ENCODE results near the gene CBY1. TPM values are rescaled to one million over a fixed set of nuclear protein-coding genes. Genes with fewer than 3 reads are reported as not detected.
A peak's percentile ranks its signal among the peaks of the same experiment; 100 is the strongest.

CBY1 gene
- total and polyA plus RNA-seq, 9 of the 15 experiments (the other 6 are each of a cell fraction or from before 2014, with no cell fraction given): 5.7 to 19.7 (median 10.8) TPM

DNA sequence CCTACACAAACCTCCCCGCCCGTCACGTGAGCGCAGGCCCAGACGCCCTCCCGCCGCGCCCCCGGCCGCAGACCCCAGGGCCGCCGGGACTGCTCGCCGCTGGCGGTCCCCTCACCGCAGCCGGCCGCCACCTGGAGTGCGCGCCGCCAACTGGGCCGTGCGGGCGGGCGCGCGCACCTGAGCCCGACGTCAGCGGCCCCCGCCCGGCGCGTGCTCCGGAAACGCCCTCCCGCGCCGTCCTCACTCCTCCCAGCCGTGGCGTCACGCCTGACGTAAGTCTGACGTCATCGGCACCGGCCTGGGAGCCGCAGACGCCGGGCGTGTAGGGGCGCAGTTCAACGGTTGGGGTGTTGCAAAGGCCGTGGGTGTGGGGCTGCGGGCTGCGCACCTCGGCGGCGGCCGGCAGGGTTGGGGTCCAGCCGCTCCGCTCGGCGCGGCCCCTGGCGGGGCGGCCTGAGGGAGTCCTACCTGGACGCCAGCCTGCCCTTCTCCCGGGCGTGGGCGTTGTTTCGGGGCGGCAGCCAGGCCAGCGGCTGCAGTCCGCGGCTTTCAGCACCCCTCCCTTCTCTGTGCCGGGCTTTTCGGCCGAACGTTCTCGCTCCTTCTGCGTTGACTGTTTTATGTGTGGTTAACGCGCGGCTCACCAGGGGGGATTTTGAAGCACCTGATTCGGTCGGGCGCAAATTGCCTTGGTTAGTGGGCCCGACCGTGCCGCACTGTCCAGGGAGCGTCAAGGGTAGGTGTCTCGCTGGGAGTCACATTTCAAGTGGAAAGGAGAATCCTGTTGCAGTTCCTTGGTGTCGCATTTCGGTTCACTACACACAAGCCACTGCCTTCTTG, 44.6 kb downstream of the CBY1 start, which contains the start of gene JOSD1 (continued):
- TF ChIP-seq, protein P1, sequence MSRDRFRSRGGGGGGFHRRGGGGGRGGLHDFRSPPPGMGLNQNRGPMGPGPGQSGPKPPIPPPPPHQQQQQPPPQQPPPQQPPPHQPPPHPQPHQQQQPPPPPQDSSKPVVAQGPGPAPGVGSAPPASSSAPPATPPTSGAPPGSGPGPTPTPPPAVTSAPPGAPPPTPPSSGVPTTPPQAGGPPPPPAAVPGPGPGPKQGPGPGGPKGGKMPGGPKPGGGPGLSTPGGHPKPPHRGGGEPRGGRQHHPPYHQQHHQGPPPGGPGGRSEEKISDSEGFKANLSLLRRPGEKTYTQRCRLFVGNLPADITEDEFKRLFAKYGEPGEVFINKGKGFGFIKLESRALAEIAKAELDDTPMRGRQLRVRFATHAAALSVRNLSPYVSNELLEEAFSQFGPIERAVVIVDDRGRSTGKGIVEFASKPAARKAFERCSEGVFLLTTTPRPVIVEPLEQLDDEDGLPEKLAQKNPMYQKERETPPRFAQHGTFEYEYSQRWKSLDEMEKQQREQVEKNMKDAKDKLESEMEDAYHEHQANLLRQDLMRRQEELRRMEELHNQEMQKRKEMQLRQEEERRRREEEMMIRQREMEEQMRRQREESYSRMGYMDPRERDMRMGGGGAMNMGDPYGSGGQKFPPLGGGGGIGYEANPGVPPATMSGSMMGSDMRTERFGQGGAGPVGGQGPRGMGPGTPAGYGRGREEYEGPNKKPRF (IDR thresholded peaks at IDR 0.05; ENCODE audit: low read depth, low read length): no peak
- TF ChIP-seq CBX8 (IDR thresholded peaks at IDR 0.05; ENCODE audit: borderline replicate concordance, extremely low read depth, low read depth, low read length, poor library complexity, severe bottlenecking) (no peak), CBX2 (IDR thresholded peaks at IDR 0.05; ENCODE audit: insufficient read depth, low read length, poor library complexity, severe bottlenecking) (no peak), ERF (CRISPR knock-in tag; IDR thresholded peaks at IDR 0.05) (0 out of 2 replicates have a peak, but pooled peaks have one; percentile 26), NCOR1 (IDR thresholded peaks at IDR 0.05) (no peak), ESRRA (IDR thresholded peaks at IDR 0.05; ENCODE audit: borderline replicate concordance, low read depth) (peak; percentile 66; the same call in 1 of the 2 replicates), STAT5B (CRISPR knock-in tag; IDR thresholded peaks at IDR 0.05) (no peak), RBM15 (IDR thresholded peaks at IDR 0.05; ENCODE audit: insufficient read depth, low read length) (no peak)
- TF ChIP-seq, protein P2, sequence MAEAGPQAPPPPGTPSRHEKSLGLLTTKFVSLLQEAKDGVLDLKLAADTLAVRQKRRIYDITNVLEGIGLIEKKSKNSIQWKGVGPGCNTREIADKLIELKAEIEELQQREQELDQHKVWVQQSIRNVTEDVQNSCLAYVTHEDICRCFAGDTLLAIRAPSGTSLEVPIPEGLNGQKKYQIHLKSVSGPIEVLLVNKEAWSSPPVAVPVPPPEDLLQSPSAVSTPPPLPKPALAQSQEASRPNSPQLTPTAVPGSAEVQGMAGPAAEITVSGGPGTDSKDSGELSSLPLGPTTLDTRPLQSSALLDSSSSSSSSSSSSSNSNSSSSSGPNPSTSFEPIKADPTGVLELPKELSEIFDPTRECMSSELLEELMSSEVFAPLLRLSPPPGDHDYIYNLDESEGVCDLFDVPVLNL (CRISPR knock-in tag; IDR thresholded peaks at IDR 0.05; ENCODE audit: low read depth): no peak
- TF ChIP-seq, protein P3, sequence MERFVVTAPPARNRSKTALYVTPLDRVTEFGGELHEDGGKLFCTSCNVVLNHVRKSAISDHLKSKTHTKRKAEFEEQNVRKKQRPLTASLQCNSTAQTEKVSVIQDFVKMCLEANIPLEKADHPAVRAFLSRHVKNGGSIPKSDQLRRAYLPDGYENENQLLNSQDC (CRISPR knock-in tag; IDR thresholded peaks at IDR 0.05): no peak
- TF ChIP-seq, protein P4, sequence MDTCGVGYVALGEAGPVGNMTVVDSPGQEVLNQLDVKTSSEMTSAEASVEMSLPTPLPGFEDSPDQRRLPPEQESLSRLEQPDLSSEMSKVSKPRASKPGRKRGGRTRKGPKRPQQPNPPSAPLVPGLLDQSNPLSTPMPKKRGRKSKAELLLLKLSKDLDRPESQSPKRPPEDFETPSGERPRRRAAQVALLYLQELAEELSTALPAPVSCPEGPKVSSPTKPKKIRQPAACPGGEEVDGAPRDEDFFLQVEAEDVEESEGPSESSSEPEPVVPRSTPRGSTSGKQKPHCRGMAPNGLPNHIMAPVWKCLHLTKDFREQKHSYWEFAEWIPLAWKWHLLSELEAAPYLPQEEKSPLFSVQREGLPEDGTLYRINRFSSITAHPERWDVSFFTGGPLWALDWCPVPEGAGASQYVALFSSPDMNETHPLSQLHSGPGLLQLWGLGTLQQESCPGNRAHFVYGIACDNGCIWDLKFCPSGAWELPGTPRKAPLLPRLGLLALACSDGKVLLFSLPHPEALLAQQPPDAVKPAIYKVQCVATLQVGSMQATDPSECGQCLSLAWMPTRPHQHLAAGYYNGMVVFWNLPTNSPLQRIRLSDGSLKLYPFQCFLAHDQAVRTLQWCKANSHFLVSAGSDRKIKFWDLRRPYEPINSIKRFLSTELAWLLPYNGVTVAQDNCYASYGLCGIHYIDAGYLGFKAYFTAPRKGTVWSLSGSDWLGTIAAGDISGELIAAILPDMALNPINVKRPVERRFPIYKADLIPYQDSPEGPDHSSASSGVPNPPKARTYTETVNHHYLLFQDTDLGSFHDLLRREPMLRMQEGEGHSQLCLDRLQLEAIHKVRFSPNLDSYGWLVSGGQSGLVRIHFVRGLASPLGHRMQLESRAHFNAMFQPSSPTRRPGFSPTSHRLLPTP (IDR thresholded peaks at IDR 0.05; ENCODE audit: borderline replicate concordance, extremely low read depth, insufficient read length): no peak
- TF ChIP-seq, protein P5, sequence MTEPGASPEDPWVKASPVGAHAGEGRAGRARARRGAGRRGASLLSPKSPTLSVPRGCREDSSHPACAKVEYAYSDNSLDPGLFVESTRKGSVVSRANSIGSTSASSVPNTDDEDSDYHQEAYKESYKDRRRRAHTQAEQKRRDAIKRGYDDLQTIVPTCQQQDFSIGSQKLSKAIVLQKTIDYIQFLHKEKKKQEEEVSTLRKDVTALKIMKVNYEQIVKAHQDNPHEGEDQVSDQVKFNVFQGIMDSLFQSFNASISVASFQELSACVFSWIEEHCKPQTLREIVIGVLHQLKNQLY (CRISPR knock-in tag; conservative IDR thresholded peaks at IDR 0.05): no peak
- TF ChIP-seq, protein P6, sequence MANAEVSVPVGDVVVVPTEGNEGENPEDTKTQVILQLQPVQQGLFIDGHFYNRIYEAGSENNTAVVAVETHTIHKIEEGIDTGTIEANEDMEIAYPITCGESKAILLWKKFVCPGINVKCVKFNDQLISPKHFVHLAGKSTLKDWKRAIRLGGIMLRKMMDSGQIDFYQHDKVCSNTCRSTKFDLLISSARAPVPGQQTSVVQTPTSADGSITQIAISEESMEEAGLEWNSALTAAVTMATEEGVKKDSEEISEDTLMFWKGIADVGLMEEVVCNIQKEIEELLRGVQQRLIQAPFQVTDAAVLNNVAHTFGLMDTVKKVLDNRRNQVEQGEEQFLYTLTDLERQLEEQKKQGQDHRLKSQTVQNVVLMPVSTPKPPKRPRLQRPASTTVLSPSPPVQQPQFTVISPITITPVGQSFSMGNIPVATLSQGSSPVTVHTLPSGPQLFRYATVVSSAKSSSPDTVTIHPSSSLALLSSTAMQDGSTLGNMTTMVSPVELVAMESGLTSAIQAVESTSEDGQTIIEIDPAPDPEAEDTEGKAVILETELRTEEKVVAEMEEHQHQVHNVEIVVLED (CRISPR knock-in tag; IDR thresholded peaks at IDR 0.05): peak; percentile 85
